ENCODE measurements around the gene CEP170B.
"Not testable (repeated sequence)": the region's sequence is repeated elsewhere in the genome, so short reads cannot be mapped to it uniquely, and the experiment has no call there.

CEP170B gene

GRCh38 chr14:104844306-104845032 lies 20.6 kb upstream of the CEP170B start:
- DNase-seq: no peak

GRCh38 chr14:104845033-104845666 lies 19.9 kb upstream of the CEP170B start:
- no peak for DNase-seq

- DNase-seq: no peak
Observed at GRCh38 chr14:104845834-104846441, 19.1 kb upstream of the CEP170B start.

GRCh38 chr14:104852280-104852663 lies 12.8 kb upstream of the CEP170B start:
- no peak for DNase-seq

GRCh38 chr14:104855532-104856090 lies 9.5 kb upstream of the CEP170B start:
- no peak for DNase-seq

GRCh38 chr14:104856157-104856868 lies 8.8 kb upstream of the CEP170B start:
- no peak for DNase-seq

GRCh38 chr14:104856869-104857860 lies 7.9 kb upstream of the CEP170B start:
- no peak for DNase-seq

- not testable (repeated sequence) for DNase-seq
Observed at GRCh38 chr14:104857931-104858330, 7.1 kb upstream of the CEP170B start.

GRCh38 chr14:104858811-104859426 lies 6.1 kb upstream of the CEP170B start:
- DNase-seq: no peak

GRCh38 chr14:104859900-104860299 lies 5.2 kb upstream of the CEP170B start:
- no peak for DNase-seq

GRCh38 chr14:104860414-104860813 lies 4.7 kb upstream of the CEP170B start:
- DNase-seq: no peak

GRCh38 chr14:104863131-104863862 lies 1.8 kb upstream of the CEP170B start:
- DNase-seq: no peak

- DNase-seq: no peak
Observed at GRCh38 chr14:104863923-104864266, 1.2 kb upstream of the CEP170B start.

GRCh38 chr14:104864267-104865080 lies 594 bp upstream of the CEP170B start:
- no peak for DNase-seq

GRCh38 chr14:104865631-104866441 lies 768 bp downstream of the CEP170B start:
- peak in 1 of 2 experiments; percentile 16 for DNase-seq

GRCh38 chr14:104866451-104867370 lies 1.6 kb downstream of the CEP170B start:
- no peak for DNase-seq

- DNase-seq: no peak
Observed at GRCh38 chr14:104867371-104868059, 2.4 kb downstream of the CEP170B start.

All from Kasumi-1 (cell line).